Right lobe of liver (tissue), 4 donors: ENCODE results near the gene ZSCAN9.

Experiments used
- CTCF ChIP-seq, 4 donors: fragments of 200-600 bp in 3 of 4; fragments of 450-650 bp in 1 of 4; IDR thresholded peaks; one replicate each; pipeline versions ENCODE4 v1.5.1 to v1.8.0; 2016 to 2022; ENCODE audit warnings: antibody characterized with exemption in 4 of 4, mild to moderate bottlenecking in 2 of 4
- POLR2A ChIP-seq: fragments of 450-650 bp; IDR thresholded peaks from one replicate; pipeline ENCODE4 v1.6.1; 2017; ENCODE audit warnings: antibody characterized with exemption, mild to moderate bottlenecking
- donor health status: DM: no; HTN: no; CAD: no.
- donor health status: DM: no; HTN: no; CAD: no.
- donor health status: DM: no; HTN: yes; CAD: no.

DNA sequence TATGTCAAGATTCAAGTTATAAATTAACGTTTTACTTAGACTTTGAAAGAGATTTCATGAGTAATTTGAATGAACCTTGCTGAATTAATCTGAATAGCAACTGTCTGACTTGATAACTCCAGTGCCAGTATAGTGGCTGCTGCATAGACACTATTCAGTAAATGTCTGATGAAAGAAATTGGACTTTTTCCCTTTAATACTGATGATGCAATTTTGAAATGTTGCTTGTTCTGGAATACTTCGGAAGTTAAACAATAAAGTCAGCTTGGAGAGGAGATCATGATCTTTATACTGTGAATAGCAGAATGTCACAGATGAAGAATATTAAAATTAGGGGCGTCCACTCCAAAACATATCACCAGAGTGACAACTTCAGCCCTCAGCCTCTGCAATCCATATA lies 52.7 kb downstream of the ZSCAN9 start:
- TF ChIP-seq POLR2A (no peak), CTCF (IDR thresholded peaks at IDR 0.05) (no peak)
